T1000 (cell line): ENCODE results near the gene GCGR.

Source experiments
- DNase-seq: peaks from one replicate; lab custom pipeline; 2025; ENCODE audit warnings: mixed read lengths; lab: John Stamatoyannopoulos, UW

Gene GCGR

GRCh38 chr17:81811705-81812570 is 8.0 kb downstream of the GCGR start:
- no peak for DNase-seq

GRCh38 chr17:81812571-81813370 is 8.8 kb downstream of the GCGR start:
- DNase-seq, result no peak

- DNase-seq, result no peak
These were observed 9.4 kb downstream of the GCGR start for GRCh38 chr17:81813371-81813684.

GRCh38 chr17:81813861-81814683 is 10.1 kb downstream of the GCGR start:
- DNase-seq, result no peak

- no peak for DNase-seq
These were observed 11.0 kb downstream of the GCGR start for GRCh38 chr17:81814748-81815645.

- DNase-seq, result no peak
These were observed 11.7 kb downstream of the GCGR start for GRCh38 chr17:81815646-81815986.

GRCh38 chr17:81817758-81818147 is 13.8 kb downstream of the GCGR start:
- no peak for DNase-seq

GRCh38 chr17:81819708-81820107 is 15.8 kb downstream of the GCGR start:
- DNase-seq, result no peak

- DNase-seq, result no peak
These were observed 17.2 kb downstream of the GCGR start for GRCh38 chr17:81821147-81821546.

GRCh38 chr17:81821603-81822311 is 17.8 kb downstream of the GCGR start:
- no peak for DNase-seq

- no peak for DNase-seq
These were observed 18.3 kb downstream of the GCGR start for GRCh38 chr17:81822312-81822637.

- no peak for DNase-seq
These were observed 19.3 kb downstream of the GCGR start for GRCh38 chr17:81822996-81823819.

- no peak for DNase-seq
These were observed 20.0 kb downstream of the GCGR start for GRCh38 chr17:81823820-81824550.

- DNase-seq, result no peak
These were observed 20.6 kb downstream of the GCGR start for GRCh38 chr17:81824595-81824994.

GRCh38 chr17:81825841-81826466 is 22.0 kb downstream of the GCGR start:
- DNase-seq, result no peak

- DNase-seq, result no peak
These were observed 24.7 kb downstream of the GCGR start for GRCh38 chr17:81828656-81829055.

- no peak for DNase-seq
These were observed 25.9 kb downstream of the GCGR start for GRCh38 chr17:81829858-81830257.

GRCh38 chr17:81831563-81831956 is 27.6 kb downstream of the GCGR start:
- DNase-seq, result no peak
